DOHH2 (cell line): ENCODE measurements around the gene TMEM218.

Source experiments
- EZH2phosphoT487 ChIP-seq: fragments of 200-600 bp; sonication (generic); IDR thresholded peaks from 2 replicates; pipeline ENCODE4 v1.6.1; 2017; ENCODE audit warnings: borderline replicate concordance, mild to moderate bottlenecking, antibody characterized with exemption, low read length, moderate library complexity, mixed read lengths
- TF ChIP-seq, protein P1 (sequence below): fragments of 200-600 bp; sonication (generic); IDR thresholded peaks from one replicate; pipeline ENCODE4 v1.5.1; 2014; ENCODE audit warnings: antibody characterized with exemption, mild to moderate bottlenecking, low read depth, low read length; ENCODE audit not compliant: poor library complexity, severe bottlenecking

GRCh38 chr11:125117429-125117828 is 6.0 kb upstream of the TMEM218 start:
- TF ChIP-seq, protein P1, sequence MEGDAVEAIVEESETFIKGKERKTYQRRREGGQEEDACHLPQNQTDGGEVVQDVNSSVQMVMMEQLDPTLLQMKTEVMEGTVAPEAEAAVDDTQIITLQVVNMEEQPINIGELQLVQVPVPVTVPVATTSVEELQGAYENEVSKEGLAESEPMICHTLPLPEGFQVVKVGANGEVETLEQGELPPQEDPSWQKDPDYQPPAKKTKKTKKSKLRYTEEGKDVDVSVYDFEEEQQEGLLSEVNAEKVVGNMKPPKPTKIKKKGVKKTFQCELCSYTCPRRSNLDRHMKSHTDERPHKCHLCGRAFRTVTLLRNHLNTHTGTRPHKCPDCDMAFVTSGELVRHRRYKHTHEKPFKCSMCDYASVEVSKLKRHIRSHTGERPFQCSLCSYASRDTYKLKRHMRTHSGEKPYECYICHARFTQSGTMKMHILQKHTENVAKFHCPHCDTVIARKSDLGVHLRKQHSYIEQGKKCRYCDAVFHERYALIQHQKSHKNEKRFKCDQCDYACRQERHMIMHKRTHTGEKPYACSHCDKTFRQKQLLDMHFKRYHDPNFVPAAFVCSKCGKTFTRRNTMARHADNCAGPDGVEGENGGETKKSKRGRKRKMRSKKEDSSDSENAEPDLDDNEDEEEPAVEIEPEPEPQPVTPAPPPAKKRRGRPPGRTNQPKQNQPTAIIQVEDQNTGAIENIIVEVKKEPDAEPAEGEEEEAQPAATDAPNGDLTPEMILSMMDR: no peak
- no peak for TF ChIP-seq EZH2phosphoT487
